GM12892 (cell line): ENCODE measurements around the gene ANKRD34A.

Experiments
- POLR2A ChIP-seq: IDR thresholded peaks from 2 replicates; pipeline ENCODE4 v1.6.1; 2011; ENCODE audit warnings: low read depth, low read length, control low read depth
- POLR2AphosphoS5 ChIP-seq: IDR thresholded peaks from 2 replicates; pipeline ENCODE4 v1.6.1; 2011; ENCODE audit warnings: low read depth, low read length, control low read depth
- TAF1 ChIP-seq: IDR thresholded peaks from 2 replicates; pipeline ENCODE4 v1.6.1; 2011; ENCODE audit warnings: low read depth, mild to moderate bottlenecking, control low read depth, low read length, borderline replicate concordance

DNA sequence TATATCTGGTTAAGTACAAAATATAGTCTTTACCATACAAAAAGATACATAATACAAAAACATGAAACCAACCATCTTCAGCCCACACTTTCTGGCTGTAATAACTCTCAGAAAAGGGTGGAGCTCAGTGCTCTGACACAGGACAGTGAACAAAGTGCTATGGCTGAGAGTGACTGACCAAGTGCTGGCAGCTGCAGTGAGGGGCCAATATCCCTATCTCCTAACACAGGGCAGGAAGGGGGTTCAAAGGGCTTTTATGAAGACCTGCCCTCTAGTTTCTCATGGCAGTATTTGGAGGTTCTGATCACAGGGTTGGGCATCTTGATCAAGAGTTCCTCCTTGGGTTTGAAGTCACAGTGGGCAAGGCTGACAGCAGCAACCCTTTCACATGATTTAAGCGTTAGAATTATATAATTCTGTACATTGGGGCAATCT lies 28.1 kb upstream of the ANKRD34A start:
- TF ChIP-seq TAF1 (no peak), POLR2AphosphoS5 (peak; percentile 67; the same call in 1 of the 2 replicates), POLR2A (peak; percentile 52; the same call in 1 of the 2 replicates)
